ENCODE measurements around the gene LCN12. TPM values are rescaled to one million over a fixed set of nuclear protein-coding genes. Genes with fewer than 3 reads are reported as not detected.

The LCN12 gene
- total RNA-seq, 1 donor from 2014 or later, result 16.2 TPM

DNA sequence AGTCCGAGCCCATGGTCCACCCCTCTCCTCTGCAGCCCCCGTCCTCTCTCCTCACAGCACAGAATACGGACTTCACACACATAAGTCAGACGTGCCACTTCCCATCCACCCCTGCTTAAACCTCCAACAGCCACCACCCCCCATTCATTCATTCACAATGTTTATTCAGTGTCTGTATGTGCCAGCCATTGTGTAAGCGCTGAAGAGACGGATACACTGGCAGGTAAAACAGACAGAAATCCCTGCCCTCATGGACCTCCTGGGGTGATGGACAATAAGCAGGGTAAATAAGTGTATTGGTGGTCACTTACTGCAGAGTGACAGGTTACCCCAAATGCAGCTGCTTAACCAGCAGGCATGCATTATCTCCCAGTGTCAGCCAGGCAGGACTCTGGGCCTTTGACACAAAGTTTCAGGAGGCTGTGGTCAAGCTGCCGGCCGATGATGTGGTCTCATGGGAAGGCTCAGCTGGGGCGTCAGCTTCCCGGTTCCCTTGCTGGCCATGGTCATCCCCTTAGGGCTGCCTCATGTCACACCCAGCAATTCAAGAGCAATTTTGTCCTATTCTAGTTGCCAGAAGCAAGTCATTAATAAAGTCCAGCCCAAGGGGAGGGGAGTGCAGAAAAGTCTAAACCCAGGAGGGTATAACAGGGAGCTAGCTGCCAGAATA, 38.3 kb downstream of the LCN12 start:
- no peak for DNase-seq (ENCODE audit: low spot score, unreplicated experiment)
- Mint-ChIP-seq H3K27ac (peak overlapping the region; percentile 10), H3K4me3 (ENCODE audit: low read depth) (peak overlapping the region; percentile 6), H3K9me3 (ENCODE audit: low read depth) (no peaks in the 10 kb centered on the region), H3K36me3 (ENCODE audit: insufficient read depth) (no peaks in the 10 kb centered on the region), H3K27me3 (peaks cover 2% of the 10 kb centered on the region), H3K4me1 (ENCODE audit: low read depth) (peaks cover 9% of the 10 kb centered on the region)
- TF ChIP-seq, protein P1, sequence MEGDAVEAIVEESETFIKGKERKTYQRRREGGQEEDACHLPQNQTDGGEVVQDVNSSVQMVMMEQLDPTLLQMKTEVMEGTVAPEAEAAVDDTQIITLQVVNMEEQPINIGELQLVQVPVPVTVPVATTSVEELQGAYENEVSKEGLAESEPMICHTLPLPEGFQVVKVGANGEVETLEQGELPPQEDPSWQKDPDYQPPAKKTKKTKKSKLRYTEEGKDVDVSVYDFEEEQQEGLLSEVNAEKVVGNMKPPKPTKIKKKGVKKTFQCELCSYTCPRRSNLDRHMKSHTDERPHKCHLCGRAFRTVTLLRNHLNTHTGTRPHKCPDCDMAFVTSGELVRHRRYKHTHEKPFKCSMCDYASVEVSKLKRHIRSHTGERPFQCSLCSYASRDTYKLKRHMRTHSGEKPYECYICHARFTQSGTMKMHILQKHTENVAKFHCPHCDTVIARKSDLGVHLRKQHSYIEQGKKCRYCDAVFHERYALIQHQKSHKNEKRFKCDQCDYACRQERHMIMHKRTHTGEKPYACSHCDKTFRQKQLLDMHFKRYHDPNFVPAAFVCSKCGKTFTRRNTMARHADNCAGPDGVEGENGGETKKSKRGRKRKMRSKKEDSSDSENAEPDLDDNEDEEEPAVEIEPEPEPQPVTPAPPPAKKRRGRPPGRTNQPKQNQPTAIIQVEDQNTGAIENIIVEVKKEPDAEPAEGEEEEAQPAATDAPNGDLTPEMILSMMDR (IDR thresholded peaks at IDR 0.05; ENCODE audit: unreplicated experiment), result no peak

DNA sequence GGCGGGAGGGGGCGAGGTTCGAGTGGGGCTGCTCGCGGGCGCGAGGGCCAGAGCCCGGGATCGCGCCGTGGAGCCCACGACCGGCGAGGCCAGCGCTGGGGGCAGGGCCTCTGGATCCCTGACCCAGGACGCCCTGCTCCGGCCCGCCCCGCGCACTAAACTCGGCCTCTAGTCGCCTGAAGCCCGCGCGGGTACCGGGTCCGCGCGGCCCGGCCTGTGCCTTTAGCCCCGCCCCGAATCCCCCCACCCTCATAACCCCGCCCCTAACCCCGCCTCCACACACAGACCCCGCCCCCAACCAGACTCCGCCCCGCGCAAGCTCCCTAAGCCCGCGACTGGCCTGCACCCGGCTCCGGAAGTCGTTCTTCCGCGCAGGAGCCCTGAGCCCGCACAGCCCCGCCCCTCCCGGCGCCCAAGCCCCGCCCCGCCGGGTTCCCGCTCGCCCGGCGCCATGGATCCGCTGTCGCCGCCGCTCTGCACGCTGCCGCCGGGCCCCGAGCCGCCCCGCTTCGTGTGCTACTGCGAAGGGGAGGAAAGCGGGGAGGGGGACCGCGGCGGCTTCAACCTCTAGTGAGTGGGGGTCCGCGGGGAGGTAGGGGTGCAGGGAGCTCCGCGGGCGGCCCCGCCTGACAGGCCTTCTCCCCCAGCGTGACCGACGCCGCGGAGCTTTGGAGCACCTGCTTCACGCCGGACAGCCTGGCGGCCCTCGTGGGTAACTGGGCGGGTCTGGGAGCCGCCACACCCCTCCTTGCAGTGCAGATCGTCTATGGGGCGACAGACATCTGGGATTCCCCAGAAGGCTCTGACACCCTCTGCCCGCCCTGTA, 40.1 kb downstream of the LCN12 start, which contains the start of gene PAXX:
TSS of gene PAXX (plus strand) at position 430 of the 826 bp plus-strand sequence. CDS start at position 452, 22 bp downstream.
- no peaks in the 10 kb centered on the region for H3K36me3 Mint-ChIP-seq (ENCODE audit: insufficient read depth)
- peak within 1 kb of the TSS; percentile 69 for H3K27ac Mint-ChIP-seq
- TF ChIP-seq, protein P1 (IDR thresholded peaks at IDR 0.05; ENCODE audit: unreplicated experiment), result no peak
- peak within 1 kb of the TSS; percentile 76 for H3K4me3 Mint-ChIP-seq (ENCODE audit: low read depth)
- H3K27me3 Mint-ChIP-seq, result peaks cover 2% of the 10 kb centered on the region
- DNase-seq (ENCODE audit: low spot score, unreplicated experiment), result peak; percentile 89
- peaks cover 11% of the 10 kb centered on the region for H3K4me1 Mint-ChIP-seq (ENCODE audit: low read depth)
- H3K9me3 Mint-ChIP-seq (ENCODE audit: low read depth), result no peaks in the 10 kb centered on the region

DNA sequence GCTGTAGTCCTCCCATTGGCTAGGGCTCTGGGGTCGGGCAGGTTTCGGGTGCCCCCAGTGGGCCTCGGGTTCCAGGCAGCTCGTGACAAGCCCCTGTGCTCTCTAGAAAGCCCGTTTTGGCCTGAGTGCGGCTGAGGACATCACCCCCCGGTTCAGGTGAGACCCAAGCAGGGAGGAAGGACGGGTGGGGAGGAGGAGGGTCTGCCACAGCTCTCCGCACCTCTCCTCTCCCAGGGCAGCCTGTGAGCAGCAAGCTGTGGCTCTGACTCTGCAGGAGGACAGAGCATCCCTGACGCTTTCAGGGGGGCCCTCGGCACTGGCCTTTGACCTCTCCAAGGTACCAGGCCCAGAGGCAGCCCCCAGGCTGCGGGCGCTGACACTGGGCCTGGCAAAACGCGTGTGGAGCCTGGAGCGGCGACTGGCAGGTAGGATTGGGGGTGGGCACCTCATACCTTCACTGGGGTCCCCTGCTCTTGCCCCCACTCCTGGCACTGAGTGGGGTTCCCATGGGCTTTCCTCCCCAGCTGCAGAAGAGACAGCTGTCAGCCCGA, 40.8 kb downstream of the LCN12 start:
- TF ChIP-seq, protein P1 (IDR thresholded peaks at IDR 0.05; ENCODE audit: unreplicated experiment), result no peak
- DNase-seq (ENCODE audit: low spot score, unreplicated experiment), result no peak
- Mint-ChIP-seq H3K27ac (no peak overlapping the region), H3K4me3 (ENCODE audit: low read depth) (peak overlapping the region; percentile 76), H3K4me1 (ENCODE audit: low read depth) (peaks cover 11% of the 10 kb centered on the region), H3K27me3 (peaks cover under 1% of the 10 kb centered on the region), H3K9me3 (ENCODE audit: low read depth) (no peaks in the 10 kb centered on the region), H3K36me3 (ENCODE audit: insufficient read depth) (no peaks in the 10 kb centered on the region)

DNA sequence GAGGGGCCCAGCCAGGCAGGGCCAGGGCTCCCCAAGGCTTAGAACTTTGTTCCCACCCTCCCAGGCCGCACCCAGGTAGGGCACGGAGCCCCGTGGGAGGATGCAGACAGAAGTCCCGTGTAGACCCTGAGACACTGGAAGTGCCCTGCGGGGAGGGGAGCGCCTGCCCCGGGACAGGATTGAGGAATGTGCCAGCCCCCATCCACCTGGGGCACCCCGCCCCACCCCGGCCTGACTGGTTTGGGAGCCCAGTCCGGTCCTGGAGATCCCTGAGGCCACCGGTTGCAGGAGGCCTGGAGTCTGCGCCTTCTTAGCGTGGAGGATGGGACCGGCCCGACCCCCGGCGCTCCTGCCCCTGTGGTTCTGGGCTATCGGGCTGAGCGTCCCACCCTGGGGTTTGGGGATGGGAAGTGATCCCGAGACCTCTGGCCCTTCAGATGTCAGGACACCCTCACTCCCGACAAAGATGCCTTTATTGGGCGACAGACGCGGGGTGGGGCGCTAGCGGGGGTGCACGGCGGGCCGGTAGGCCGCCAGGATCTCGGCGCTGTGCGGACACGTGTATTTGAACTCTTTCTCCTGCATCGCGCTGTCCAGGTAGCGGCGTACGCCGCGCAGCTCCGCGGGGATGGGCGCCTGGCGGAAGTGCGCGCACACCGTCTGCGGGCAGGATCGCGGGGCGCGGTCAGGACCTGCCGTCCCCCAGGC, 42.3 kb downstream of the LCN12 start:
- no peaks in the 10 kb centered on the region for H3K9me3 Mint-ChIP-seq (ENCODE audit: low read depth)
- no peaks in the 10 kb centered on the region for H3K27me3 Mint-ChIP-seq
- peaks cover 7% of the 10 kb centered on the region for H3K4me1 Mint-ChIP-seq (ENCODE audit: low read depth)
- H3K36me3 Mint-ChIP-seq (ENCODE audit: insufficient read depth), result no peaks in the 10 kb centered on the region
- DNase-seq (ENCODE audit: low spot score, unreplicated experiment), result no peak
- H3K4me3 Mint-ChIP-seq (ENCODE audit: low read depth), result no peak overlapping the region
- TF ChIP-seq, protein P1 (IDR thresholded peaks at IDR 0.05; ENCODE audit: unreplicated experiment), result no peak
- no peak overlapping the region for H3K27ac Mint-ChIP-seq

DNA sequence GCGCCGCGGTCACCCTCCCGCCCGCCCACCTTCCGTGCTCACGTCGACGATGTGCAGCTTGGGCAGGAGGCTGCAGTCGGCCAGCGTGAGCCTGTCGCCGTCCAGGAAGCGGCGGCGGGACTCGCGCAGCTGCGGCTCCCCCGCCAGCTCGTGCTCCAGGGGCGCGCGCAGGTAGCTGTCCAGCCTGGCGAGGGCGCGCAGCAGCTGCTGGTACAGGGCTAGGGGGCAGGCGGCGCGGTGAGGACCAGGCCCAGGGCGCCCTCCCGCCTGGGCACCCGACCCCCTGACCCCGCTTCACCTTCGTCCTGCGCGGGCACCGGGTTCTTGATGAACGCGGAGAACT, 42.8 kb downstream of the LCN12 start:
- Mint-ChIP-seq H3K27ac (no peak overlapping the region), H3K4me3 (ENCODE audit: low read depth) (no peak overlapping the region), H3K27me3 (no peaks in the 10 kb centered on the region), H3K9me3 (ENCODE audit: low read depth) (no peaks in the 10 kb centered on the region), H3K4me1 (ENCODE audit: low read depth) (peaks cover 1% of the 10 kb centered on the region), H3K36me3 (ENCODE audit: insufficient read depth) (no peaks in the 10 kb centered on the region)
- TF ChIP-seq, protein P1 (IDR thresholded peaks at IDR 0.05; ENCODE audit: unreplicated experiment), result no peak
- DNase-seq (ENCODE audit: low spot score, unreplicated experiment), result no peak

All from progenitor cell of endocrine pancreas (in vitro differentiated cells).